ENCODE data around the gene FAF2.

DNA sequence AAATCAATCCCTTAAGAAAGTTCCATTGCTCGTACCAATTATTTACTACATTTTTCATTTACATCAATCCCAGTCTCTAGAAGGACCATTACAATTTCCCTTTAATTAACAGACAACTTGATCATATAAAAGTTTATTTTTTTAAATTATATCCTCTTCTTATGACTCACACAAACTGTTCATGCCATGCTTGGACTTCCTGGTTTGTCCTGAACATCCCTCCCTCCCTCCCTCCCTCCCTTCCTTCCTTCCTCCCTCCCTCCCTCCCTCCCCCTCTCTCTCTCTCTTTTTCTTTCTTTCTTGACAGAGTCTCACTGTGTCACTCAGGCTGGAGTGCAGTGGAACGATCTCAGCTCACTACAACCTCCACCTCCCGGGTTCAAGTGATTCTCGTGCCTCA lies 20.2 kb upstream of the FAF2 start:
- TF ChIP-seq GATA2 (IDR thresholded peaks at IDR 0.05; ENCODE audit: low read depth, low read length): no peak
- TF ChIP-seq GATA3 (IDR thresholded peaks at IDR 0.05; ENCODE audit: low read depth, low read length): no peak
